ENCODE data around the gene CYRIA.

GRCh38 chr2:16709769-16710168 is 44.1 kb upstream of the CYRIA start:
- TF ChIP-seq ZBTB7A (IDR thresholded peaks at IDR 0.05; ENCODE audit: low read depth) (no peak), TAF1 (IDR thresholded peaks at IDR 0.05; ENCODE audit: low read depth) (no peak)
